Measurements from ENCODE around the gene PRPF19.

PRPF19 gene

DNA sequence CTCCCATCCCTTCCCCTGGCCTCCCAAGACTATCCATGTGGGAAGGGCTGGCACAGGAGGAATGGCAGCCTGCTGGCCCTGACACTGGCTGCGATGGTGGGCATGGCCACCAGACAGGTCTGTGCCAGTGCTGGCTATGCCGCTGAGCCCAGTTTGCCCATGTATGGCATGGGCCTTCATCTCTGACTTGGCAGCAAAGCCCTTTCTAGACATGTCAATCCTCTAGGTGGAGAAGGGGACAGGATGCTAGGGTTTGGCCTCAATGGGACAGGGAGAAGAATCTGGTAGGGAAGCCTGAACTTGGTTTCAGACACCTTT, 30.3 kb downstream of the PRPF19 start:
- DNase-seq (ENCODE audit: extremely low read depth, low read depth) = no peak
- TF ChIP-seq, protein P1, sequence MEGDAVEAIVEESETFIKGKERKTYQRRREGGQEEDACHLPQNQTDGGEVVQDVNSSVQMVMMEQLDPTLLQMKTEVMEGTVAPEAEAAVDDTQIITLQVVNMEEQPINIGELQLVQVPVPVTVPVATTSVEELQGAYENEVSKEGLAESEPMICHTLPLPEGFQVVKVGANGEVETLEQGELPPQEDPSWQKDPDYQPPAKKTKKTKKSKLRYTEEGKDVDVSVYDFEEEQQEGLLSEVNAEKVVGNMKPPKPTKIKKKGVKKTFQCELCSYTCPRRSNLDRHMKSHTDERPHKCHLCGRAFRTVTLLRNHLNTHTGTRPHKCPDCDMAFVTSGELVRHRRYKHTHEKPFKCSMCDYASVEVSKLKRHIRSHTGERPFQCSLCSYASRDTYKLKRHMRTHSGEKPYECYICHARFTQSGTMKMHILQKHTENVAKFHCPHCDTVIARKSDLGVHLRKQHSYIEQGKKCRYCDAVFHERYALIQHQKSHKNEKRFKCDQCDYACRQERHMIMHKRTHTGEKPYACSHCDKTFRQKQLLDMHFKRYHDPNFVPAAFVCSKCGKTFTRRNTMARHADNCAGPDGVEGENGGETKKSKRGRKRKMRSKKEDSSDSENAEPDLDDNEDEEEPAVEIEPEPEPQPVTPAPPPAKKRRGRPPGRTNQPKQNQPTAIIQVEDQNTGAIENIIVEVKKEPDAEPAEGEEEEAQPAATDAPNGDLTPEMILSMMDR (IDR thresholded peaks at IDR 0.05; ENCODE audit: low read depth, low read length) = no peak

DNA sequence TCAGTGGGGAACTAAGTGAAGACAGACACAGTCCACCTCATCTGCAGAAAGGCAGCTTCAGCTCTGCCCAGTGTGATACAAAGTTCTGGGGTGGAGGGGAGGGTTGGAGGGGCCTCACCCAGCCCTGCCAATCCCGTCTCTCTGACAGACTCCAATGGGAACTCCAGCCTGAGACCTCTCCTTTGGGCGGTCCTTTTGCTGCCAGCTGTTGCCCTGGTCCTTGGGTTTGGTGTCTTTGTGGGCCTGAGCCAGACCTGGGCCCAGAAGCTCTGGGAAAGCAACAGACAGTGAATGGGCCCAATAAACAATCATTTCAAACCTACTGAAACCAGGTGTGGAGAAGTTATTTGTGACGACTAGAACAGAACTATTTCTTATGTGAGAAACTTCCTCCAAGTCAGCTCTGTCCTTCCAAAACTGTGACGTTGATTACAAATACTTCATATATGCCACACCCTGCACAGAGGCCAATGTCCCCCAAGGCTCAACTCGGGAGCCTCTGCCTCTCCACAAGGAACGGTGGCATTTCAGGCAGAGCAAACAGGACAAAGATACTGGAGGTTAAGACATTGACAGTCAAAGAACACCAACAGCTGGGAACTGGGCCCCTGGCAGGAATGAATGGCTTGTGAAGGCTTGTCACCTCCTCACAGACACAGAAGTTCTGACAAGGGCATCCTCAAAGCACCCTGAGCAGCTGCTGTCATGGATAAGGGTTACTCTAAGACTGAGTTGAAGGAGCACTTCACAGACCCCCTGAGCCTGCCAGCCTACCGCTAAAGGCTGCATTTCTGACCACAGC, 30.8 kb downstream of the PRPF19 start:
- TF ChIP-seq, protein P1 (IDR thresholded peaks at IDR 0.05; ENCODE audit: low read depth, low read length) = no peak
- no peak for DNase-seq (ENCODE audit: extremely low read depth, low read depth)

DNA sequence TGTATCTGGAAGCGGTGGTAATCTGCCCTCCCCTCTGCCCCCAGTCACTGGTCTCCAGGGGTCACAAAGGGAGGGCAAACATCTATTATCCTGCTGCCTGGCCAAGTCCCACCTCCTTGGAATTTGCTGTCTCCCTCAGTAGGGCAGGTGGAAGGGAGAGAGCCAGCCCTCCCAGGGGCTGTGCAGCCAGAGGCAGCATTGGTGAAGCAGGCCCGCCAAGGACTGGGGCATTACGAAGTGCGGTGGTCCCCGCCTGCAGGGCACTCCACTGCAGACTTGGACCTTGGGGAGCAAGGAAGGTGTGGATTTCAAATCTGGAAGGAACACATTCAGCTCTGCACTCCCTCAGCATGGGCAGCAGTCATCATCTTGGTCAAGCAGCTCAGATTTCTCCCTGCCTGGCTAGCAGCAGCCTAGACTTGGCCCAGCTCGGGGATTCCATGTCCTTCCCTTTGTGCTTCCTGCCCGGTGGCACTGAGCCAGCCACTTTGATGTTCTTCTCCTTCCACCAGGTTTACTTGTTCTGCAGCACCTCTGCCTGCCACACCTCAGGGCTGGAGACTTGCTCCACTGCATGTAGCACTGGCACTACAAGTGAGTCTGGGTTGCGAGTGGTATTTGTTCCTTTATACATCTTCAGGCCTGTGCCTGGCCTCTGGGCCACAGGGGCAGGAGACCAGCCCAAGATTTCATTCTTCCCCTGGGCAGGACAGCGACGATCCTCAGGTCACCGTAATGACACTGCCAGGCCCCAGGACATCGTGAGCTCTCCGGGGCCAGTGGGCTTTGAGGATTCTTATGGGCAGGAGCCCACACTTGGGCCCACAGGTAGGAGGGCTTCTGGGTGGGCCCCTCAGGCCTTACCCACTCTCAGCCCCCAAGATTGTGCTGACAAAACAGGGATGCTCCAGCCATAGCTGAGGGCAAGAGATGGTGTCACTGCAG, 31.7 kb downstream of the PRPF19 start:
- DNase-seq (ENCODE audit: extremely low read depth, low read depth) = no peak
- TF ChIP-seq, protein P1 (IDR thresholded peaks at IDR 0.05; ENCODE audit: low read depth, low read length) = no peak

DNA sequence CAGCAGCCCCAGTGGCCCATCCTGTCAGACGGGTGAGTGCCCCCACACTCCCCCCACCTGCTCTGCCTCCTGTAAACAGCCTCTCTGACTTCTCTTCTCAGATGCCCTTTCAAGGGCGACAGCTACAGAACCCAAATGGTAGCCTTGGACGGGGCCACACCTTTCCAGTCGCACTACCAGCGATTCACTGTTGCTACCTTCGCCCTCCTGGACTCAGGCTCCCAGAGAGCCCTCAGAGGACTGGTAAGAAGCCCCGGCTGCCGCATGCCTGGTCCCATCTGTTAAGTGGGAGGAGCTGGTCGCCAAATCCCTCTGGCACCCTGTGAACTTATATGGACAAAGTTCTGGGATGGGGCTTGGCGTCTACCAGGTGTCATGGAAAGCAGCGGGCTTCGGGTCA, 32.9 kb downstream of the PRPF19 start:
- no peak for DNase-seq (ENCODE audit: extremely low read depth, low read depth)
- TF ChIP-seq, protein P1 (IDR thresholded peaks at IDR 0.05; ENCODE audit: low read depth, low read length) = no peak

DNA sequence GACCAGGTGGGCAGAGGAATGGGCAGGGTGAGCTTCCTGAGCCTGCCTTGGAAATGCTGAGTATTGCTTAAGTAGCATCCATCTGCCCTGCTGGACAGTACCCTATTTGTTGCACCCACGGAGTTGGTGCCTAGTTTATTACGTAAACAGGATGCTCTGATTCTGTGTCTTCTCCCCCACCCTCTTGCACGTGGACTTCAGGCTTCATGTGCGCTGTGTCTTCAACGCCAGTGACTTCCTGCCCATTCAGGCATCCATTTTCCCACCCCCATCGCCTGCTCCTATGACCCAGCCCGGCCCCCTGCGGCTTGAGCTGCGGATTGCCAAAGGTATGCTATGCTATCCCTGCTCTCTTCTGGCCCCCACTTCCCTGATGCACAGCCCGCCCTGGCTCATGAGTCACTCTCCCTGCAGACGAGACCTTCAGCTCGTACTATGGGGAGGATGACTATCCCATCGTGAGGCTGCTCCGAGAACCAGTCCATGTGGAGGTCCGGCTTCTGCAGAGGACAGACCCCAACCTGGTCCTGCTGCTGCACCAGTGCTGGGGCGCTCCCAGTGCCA, 33.3 kb downstream of the PRPF19 start:
- DNase-seq (ENCODE audit: extremely low read depth, low read depth) = peak; percentile 31
- TF ChIP-seq, protein P1 (IDR thresholded peaks at IDR 0.05; ENCODE audit: low read depth, low read length) = no peak

DNA sequence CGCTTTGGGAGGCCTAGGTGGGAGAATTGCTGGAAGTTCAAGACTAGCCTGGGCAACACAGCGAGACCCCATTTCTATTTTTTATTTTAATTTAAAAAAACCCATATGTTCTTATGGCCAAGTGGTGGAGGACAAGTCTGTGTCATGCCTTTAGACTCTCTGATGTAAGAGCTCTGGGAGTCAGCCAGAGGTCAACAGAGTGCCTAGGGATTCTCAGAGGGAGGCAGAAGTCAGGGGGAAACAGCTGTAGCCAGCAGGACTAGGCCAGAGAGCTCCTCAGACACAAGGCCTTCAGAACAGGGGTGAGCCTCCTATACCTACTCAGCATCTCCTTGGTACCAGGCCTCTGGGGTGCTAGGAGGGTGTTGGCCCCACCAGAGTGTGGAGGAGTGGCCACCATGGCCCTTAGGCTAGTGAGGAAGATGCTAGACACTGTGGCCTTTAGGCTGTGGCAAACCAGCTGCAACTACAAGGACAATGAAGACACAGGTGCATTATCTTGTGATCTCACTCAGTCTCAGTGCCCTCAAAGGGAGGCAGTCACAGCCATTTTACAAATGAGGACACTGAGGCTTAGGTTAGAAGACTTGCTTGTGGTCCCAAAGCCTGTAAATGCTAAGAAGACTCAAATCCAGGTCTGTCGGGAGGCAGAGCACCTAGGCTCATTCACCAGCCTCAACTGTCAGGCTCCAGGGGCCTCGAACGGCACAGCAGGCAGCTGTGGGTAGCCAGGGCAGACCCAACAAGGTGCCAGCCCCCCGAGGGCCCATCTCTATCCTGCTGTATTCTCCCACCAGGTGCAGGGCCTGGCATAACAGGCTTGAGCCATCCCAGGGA, 34.0 kb downstream of the PRPF19 start:
- TF ChIP-seq, protein P1 (IDR thresholded peaks at IDR 0.05; ENCODE audit: low read depth, low read length) = no peak
- DNase-seq (ENCODE audit: extremely low read depth, low read depth) = no peak
